Progenitor cell of endocrine pancreas (in vitro differentiated cells): ENCODE measurements around the gene MTX2. TPM values are rescaled to one million over a fixed set of nuclear protein-coding genes. Genes with fewer than 3 reads are reported as not detected.

ENCODE experiments used
- DNase-seq: peaks from one replicate; pipeline ENCODE4 v3.0.0; 2021; ENCODE audit warnings: low spot score; ENCODE audit not compliant: unreplicated experiment
- H3K27ac Mint-ChIP-seq: 2 replicates; pipeline ENCODE4 v1.8.0; 2021; ENCODE audit warnings: mild to moderate bottlenecking, moderate library complexity, mixed read lengths
- H3K27me3 Mint-ChIP-seq: 2 replicates; pipeline ENCODE4 v1.8.0; 2021; ENCODE audit warnings: mixed read lengths
- H3K36me3 Mint-ChIP-seq: 2 replicates; pipeline ENCODE4 v1.8.0; 2022; ENCODE audit warnings: mixed read lengths; ENCODE audit not compliant: insufficient read depth
- H3K4me1 Mint-ChIP-seq: 2 replicates; pipeline ENCODE4 v1.8.0; 2021; ENCODE audit warnings: low read depth, mixed read lengths
- H3K4me3 Mint-ChIP-seq: 2 replicates; pipeline ENCODE4 v1.8.0; 2021; ENCODE audit warnings: low read depth, mild to moderate bottlenecking, moderate library complexity, mixed read lengths
- H3K9me3 Mint-ChIP-seq: 2 replicates; pipeline ENCODE4 v1.8.0; 2021; ENCODE audit warnings: low read depth, mixed read lengths
- total RNA-seq: library from RNA; stranded (reverse); gene quantifications from 2 replicates; pipeline ENCODE4 v1.2.1, GENCODE V29; 2021
- TF ChIP-seq, protein P1 (sequence below): fragments of 200-600 bp; sonication (generic); IDR thresholded peaks from one replicate; pipeline ENCODE4 v1.5.0; 2021; ENCODE audit warnings: antibody characterized with exemption, mild to moderate bottlenecking; ENCODE audit not compliant: unreplicated experiment

The MTX2 gene
- total RNA-seq, 1 donor from 2014 or later, result 30.9 TPM

DNA sequence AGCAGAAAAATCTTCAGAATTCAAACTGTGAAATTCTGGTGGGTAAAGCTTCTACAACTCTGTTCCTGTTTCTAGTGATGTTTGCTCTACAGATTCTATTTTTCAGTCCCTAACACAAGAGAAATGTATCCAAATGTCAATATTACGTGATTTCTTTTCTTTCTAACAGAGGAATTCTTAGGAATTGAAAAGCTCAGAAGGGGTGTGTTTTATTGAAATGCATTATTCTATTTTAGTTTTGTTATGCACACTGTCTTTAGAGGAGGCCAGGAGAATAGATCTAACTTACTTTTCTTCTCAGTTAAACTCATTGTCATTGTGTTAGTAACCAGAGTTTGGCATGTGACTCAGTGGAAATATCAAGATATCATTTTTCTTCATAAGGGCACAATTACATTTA, 62.4 kb downstream of the MTX2 start:
- H3K4me1 Mint-ChIP-seq, result no peaks in the 10 kb centered on the region
- H3K4me3 Mint-ChIP-seq, result no peak overlapping the region
- H3K27me3 Mint-ChIP-seq, result no peaks in the 10 kb centered on the region
- TF ChIP-seq, protein P1, sequence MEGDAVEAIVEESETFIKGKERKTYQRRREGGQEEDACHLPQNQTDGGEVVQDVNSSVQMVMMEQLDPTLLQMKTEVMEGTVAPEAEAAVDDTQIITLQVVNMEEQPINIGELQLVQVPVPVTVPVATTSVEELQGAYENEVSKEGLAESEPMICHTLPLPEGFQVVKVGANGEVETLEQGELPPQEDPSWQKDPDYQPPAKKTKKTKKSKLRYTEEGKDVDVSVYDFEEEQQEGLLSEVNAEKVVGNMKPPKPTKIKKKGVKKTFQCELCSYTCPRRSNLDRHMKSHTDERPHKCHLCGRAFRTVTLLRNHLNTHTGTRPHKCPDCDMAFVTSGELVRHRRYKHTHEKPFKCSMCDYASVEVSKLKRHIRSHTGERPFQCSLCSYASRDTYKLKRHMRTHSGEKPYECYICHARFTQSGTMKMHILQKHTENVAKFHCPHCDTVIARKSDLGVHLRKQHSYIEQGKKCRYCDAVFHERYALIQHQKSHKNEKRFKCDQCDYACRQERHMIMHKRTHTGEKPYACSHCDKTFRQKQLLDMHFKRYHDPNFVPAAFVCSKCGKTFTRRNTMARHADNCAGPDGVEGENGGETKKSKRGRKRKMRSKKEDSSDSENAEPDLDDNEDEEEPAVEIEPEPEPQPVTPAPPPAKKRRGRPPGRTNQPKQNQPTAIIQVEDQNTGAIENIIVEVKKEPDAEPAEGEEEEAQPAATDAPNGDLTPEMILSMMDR, result no peak
- H3K9me3 Mint-ChIP-seq, result no peaks in the 10 kb centered on the region
- no peak for DNase-seq
- H3K36me3 Mint-ChIP-seq, result peaks cover 11% of the 10 kb centered on the region
- peak overlapping the region; percentile 60 for H3K27ac Mint-ChIP-seq

DNA sequence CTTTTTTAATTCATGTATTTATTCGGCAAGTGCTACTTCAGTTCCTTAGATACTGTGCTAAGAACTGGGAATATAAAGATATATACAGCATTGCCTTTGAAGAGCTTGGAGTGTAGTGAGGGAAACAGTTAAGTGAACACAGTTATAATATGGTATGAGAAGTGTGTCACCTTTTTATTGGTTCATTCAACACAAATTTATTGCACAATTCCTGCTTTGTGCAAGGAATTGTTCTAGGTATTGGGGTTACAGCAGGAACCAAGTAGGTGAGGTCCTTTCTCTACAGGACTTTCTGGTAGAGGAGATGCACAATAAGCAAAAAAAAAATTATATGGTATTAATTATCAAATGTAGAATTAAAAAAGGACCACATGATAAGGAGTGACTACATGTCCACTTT, 65.5 kb downstream of the MTX2 start:
- Mint-ChIP-seq H3K9me3 (peaks cover 3% of the 10 kb centered on the region), H3K4me3 (no peak overlapping the region), H3K27ac (no peak overlapping the region), H3K36me3 (peaks cover 23% of the 10 kb centered on the region), H3K27me3 (no peaks in the 10 kb centered on the region), H3K4me1 (no peaks in the 10 kb centered on the region)
- TF ChIP-seq, protein P1, result no peak
- no peak for DNase-seq

DNA sequence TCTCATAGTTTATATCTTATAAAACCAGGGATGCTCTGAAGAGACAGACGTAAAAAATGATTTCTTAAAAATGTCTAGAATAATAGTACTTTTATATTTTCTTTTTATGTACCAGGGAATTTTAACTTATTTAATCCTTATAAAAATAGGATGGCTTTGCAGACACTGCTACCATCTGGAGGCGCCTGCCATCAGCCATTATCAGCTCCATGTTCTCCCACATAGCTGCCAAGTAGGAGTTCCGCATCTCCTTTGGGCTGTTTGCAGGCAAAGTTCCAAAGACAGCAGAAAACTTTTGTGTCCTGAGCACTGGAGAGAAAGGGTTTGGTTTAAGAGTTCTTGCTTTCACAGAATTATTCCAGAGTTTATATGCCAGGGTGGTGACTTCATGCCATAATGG, 69.2 kb downstream of the MTX2 start:
- Mint-ChIP-seq H3K27ac (no peak overlapping the region), H3K27me3 (no peaks in the 10 kb centered on the region), H3K36me3 (peaks cover 21% of the 10 kb centered on the region), H3K4me3 (no peak overlapping the region), H3K4me1 (no peaks in the 10 kb centered on the region), H3K9me3 (peaks cover 3% of the 10 kb centered on the region)
- TF ChIP-seq, protein P1, result no peak
- DNase-seq, result no peak

DNA sequence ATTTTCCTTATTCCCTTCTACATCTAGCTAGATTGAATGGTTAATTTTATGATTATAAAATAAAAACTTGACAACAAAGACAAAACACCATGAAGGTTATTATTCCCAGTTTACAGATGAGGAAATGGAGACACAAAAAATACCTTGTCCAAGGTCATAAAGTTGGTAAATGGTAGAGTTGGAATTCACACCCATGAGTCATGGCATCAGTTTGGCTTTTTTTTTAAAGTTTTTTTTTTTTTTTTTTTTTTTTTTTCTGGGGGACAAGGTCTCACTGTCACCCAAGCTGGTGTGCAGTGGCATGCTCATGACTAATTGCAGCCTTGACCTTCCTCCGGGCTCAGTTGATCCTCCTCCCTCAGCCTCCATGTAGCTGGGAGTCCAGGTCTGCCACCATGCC, 70.0 kb downstream of the MTX2 start:
- TF ChIP-seq, protein P1, result no peak
- DNase-seq, result no peak
- Mint-ChIP-seq H3K4me1 (no peaks in the 10 kb centered on the region), H3K9me3 (peaks cover 3% of the 10 kb centered on the region), H3K36me3 (peaks cover 21% of the 10 kb centered on the region), H3K4me3 (no peak overlapping the region), H3K27ac (no peak overlapping the region), H3K27me3 (no peaks in the 10 kb centered on the region)

DNA sequence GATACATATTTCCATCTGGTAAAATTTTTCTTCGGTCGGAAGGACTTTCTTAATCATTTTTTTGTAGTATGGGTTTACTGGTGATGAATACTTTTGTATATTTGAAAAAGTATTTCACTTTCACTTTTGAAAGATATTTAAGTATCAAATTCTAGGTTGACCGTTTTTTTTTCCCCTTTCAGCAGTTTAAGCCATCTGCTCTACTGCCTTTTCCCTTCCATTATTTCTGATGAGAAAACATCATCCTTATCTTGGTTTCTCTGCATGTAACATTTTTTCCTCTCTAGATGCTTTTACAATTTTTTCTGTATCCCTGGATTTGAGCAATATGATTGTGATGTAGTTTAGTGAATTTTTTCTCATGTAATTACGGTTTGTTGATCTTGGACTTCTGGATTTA, 87.0 kb downstream of the MTX2 start:
- H3K4me1 Mint-ChIP-seq, result no peaks in the 10 kb centered on the region
- peaks cover 9% of the 10 kb centered on the region for H3K9me3 Mint-ChIP-seq
- H3K27ac Mint-ChIP-seq, result no peak overlapping the region
- H3K4me3 Mint-ChIP-seq, result no peak overlapping the region
- H3K36me3 Mint-ChIP-seq, result peaks cover 6% of the 10 kb centered on the region
- DNase-seq, result no peak
- TF ChIP-seq, protein P1, result no peak
- H3K27me3 Mint-ChIP-seq, result no peaks in the 10 kb centered on the region
